Measurements from ENCODE around the gene RBMS3.

The RBMS3 gene

DNA sequence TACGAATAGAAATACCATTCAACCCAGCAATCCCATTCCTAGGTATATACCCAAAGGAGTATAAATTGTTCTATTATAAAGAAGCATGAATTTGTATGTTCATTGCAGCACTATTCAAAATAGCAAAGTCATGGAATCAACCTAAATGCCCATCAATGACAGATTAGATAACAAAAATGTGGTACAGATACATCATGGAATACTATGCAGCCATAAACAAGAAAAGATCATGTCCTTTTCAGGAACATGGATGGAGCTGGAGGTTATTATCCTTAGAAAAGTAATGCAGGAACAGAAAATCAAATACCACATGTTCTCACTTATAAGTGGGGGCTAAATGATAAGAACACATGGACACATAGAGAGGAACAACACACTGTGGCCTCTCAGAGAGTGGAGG, 571.9 kb downstream of the RBMS3 start:
- DNase-seq: no peak

GRCh38 chr3:29853841-29854397, 573.0 kb downstream of the RBMS3 start:
- DNase-seq: no peak

- no peak for DNase-seq
Measured at GRCh38 chr3:29854821-29855220, 574.0 kb downstream of the RBMS3 start.

GRCh38 chr3:29859726-29860270, 578.9 kb downstream of the RBMS3 start:
- no peak for DNase-seq

- no peak for DNase-seq
Measured at GRCh38 chr3:29864809-29865208, 583.9 kb downstream of the RBMS3 start.

- no peak for DNase-seq
Measured at GRCh38 chr3:29868543-29869101, 587.8 kb downstream of the RBMS3 start.

GRCh38 chr3:29870136-29870535, 589.3 kb downstream of the RBMS3 start:
- no peak for DNase-seq

DNA sequence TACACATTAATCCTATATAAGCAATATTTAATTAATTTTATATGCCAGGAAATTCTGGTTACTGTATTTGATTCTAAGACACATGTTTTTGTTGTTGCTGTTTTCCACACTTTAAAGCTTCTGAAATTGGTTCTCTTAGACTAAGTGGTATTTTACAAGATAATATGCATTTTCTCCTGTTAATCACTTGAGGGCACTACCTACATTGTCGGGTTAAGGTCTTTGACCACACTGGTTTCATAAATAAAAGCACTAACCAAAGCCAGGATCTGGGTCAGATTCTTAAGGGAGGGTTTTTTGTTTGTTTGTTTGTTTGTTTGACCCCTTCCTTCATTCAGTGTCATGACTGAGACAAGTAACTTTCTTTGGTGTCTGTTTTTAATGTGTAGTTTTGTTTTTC, 590.2 kb downstream of the RBMS3 start:
- DNase-seq: no peak

- no peak for DNase-seq
Measured at GRCh38 chr3:29880809-29881208, 599.9 kb downstream of the RBMS3 start.

DNA sequence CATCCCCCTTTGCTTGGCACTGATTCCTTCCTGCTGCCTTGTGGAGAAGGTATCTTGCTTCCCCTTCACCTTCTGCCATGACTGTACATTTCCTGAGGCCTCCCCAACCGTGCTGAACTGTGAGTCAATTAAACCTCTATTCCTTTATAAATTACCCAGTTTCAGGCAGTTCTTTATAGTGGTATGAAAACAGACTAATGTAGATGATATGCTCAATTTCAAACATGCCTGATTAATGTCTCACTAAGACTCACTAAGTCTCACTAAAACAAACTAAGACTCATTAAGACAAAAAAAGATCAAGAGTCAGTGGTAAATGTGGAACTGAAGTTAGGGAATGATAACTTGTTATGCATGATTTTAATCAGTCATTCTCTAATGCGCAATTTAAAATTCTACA, 606.6 kb downstream of the RBMS3 start:
- DNase-seq: no peak

DNA sequence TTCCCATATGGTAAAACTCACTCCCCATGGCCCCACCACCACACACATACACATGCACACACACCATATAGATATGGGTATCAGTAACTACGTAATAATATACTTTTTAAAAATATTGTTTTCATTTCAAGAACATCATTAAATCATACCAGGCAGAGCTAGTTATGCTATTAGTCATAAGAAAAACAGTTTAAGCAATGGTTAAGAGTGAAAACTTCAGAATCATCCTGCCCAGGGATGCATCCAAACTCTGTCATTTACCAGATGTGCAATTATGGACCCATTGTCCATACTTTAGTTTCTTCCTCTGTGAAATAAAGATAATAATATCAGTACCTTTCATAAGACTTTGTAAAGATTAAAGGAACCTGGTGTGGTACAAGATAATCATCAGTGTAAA, 608.3 kb downstream of the RBMS3 start:
- DNase-seq: no peak

- no peak for DNase-seq
Measured at GRCh38 chr3:29890801-29891200, 609.9 kb downstream of the RBMS3 start.

- no peak for DNase-seq
Measured at GRCh38 chr3:29892976-29893554, 612.2 kb downstream of the RBMS3 start.

- DNase-seq: no peak
Measured at GRCh38 chr3:29896856-29897255, 616.0 kb downstream of the RBMS3 start.

DNA sequence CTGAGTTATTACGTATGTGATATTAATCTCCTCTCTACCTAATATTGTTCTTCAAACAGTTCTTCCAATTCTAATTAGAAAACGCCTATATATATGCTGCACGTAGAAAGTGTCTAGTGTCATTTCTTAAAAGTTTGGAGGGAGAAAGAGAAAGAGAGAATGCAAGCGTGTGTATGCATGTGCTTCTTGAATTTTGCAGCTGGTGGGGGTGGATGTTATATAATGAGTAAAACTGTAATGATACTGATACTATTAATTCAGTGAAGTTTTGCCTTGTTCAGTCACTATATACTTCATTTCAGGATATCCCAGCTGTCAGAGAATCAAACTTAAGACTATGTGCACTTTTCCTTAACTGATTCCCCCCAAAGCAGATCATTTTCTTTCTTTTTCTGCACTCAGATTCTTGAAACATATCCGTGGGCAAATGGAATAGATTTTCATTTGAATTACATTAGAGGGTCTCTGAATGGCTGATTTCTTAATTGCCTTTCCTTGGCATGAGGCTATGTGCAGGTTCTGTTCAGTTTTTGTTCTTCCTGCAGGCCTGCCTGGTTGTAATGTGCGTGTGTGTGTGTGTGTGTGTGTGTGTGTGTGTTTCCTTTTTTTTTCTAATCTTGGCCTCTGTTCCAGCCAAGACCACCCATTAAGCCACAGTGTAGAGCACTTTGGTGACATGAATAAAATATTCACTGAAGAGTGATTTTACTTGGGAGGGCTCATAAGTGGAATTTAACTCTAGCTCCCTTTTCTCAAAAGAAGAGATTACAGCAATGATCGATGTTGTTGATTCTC, 617.5 kb downstream of the RBMS3 start:
- no peak for DNase-seq

- no peak for DNase-seq
Measured at GRCh38 chr3:29899021-29899420, 618.1 kb downstream of the RBMS3 start.

GRCh38 chr3:29901097-29901496, 620.2 kb downstream of the RBMS3 start:
- no peak for DNase-seq

GRCh38 chr3:29903600-29903999, 622.7 kb downstream of the RBMS3 start:
- DNase-seq: no peak

DNA sequence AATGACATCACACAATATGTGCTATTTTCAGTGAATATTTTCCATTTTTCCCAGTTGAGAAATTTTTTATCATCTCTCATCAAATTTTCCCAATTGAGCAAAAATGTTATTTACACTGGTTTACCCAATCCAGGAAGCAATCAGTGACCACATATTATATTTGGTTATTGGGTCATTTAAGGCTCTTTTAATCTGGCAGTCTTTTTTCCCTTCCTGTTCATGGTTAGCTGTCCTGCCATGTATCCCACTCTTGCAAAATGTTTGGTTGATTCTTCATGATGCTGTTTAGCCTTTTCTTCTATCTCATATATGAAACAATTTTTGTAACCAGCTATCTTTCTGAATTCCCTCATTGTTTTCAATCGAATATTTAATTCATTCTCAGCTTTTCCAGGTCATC, 626.0 kb downstream of the RBMS3 start:
- DNase-seq: no peak

DNA sequence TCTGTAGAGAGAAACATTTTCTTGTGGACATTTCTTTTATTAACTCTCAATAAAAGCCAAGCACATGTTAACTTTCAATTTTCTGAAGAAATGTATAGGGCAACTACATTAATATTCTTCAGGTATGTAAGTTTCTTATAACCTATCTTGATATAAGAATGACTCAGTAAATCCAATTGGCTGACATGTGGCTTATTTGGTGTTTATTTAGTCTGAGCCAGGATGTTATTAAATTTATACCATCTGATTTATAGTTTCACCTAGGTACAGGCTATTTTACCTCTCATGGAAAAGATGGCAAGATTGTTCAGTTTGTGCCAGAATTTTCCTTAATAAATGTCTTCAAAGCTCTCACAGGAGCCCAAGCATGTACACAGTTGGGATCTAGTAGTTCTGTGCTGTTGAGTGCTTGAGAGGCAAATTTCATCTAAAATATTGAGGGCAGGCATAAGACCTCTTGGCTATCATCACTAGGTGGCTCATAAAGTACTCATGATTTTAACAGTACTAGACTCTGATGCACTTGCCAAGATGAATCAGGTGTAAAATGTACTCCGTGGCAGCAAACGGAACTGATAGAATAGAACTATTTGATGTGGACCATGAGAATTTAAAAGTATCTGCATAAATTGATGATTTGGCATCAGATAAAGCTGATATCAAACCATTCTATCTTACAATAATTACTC, 631.9 kb downstream of the RBMS3 start:
- no peak for DNase-seq

GRCh38 chr3:29914861-29915524, 634.1 kb downstream of the RBMS3 start:
- no peak for DNase-seq

GRCh38 chr3:29919571-29919970, 638.7 kb downstream of the RBMS3 start:
- no peak for DNase-seq

Data from NCI-H1694 treated with DMSO at 0.1 percent for 48 hours (cell line).